Right lobe of liver (tissue), 4 donors: ENCODE data around the gene WSCD2.

Source experiments
- POLR2A ChIP-seq: fragments of 450-650 bp; IDR thresholded peaks from one replicate; pipeline ENCODE4 v1.6.1; 2017; ENCODE audit warnings: antibody characterized with exemption, mild to moderate bottlenecking
- TF ChIP-seq, protein P1 (sequence below), 4 donors: fragments of 200-600 bp in 3 of 4; fragments of 450-650 bp in 1 of 4; IDR thresholded peaks; one replicate each; pipeline versions ENCODE4 v1.5.1 to v1.8.0; 2016 to 2022; ENCODE audit warnings: antibody characterized with exemption in 4 of 4, mild to moderate bottlenecking in 2 of 4
- donor health status: DM: no; HTN: no; CAD: no.
- donor health status: DM: no; HTN: no; CAD: no.
- donor health status: DM: no; HTN: yes; CAD: no.

- no peak for TF ChIP-seq POLR2A
- TF ChIP-seq, protein P1, sequence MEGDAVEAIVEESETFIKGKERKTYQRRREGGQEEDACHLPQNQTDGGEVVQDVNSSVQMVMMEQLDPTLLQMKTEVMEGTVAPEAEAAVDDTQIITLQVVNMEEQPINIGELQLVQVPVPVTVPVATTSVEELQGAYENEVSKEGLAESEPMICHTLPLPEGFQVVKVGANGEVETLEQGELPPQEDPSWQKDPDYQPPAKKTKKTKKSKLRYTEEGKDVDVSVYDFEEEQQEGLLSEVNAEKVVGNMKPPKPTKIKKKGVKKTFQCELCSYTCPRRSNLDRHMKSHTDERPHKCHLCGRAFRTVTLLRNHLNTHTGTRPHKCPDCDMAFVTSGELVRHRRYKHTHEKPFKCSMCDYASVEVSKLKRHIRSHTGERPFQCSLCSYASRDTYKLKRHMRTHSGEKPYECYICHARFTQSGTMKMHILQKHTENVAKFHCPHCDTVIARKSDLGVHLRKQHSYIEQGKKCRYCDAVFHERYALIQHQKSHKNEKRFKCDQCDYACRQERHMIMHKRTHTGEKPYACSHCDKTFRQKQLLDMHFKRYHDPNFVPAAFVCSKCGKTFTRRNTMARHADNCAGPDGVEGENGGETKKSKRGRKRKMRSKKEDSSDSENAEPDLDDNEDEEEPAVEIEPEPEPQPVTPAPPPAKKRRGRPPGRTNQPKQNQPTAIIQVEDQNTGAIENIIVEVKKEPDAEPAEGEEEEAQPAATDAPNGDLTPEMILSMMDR (IDR thresholded peaks at IDR 0.05) = no peak
Observed at GRCh38 chr12:108282160-108282559, 153.1 kb downstream of the WSCD2 start.
